B cell (primary cell): Measurements from ENCODE around the gene RNASEH1. TPM values are rescaled to one million over a fixed set of nuclear protein-coding genes. Genes with fewer than 3 reads are reported as not detected.

Experiments
- ATAC-seq: fragments of 200-7000 bp; cut with Tn5 transposase; one replicate; pipeline ENCODE4 v1.10.0; 2021; ENCODE audit warnings: low read depth, mild to moderate bottlenecking, moderate number of reproducible peaks, moderate library complexity
- CTCF ChIA-PET: fragments of 350-600 bp; sonication (Branson Sonifier 250); formaldehyde crosslinking; loops from one replicate; lab custom pipeline; 2021; ENCODE audit warnings: antibody characterized with exemption, inconsistent platforms; lab: Charles Lee
- POLR2A ChIA-PET: fragments of 350-600 bp; sonication (Branson Sonifier 250); formaldehyde crosslinking; loops from one replicate; lab custom pipeline; 2021; ENCODE audit warnings: antibody characterized with exemption; lab: Charles Lee
- DNase-seq: peaks from one replicate; pipeline ENCODE4 v3.0.0; 2013
- H2AFZ ChIP-seq: 2 replicates; pipeline ENCODE4 v1.6.1; 2012; ENCODE audit warnings: mild to moderate bottlenecking, low read depth, low read length; ENCODE audit not compliant: insufficient read depth, poor library complexity, severe bottlenecking
- H3K27ac ChIP-seq, 2 donors: 1 replicate in 1 of 2; 2 replicates in 1 of 2; pipeline ENCODE4 v1.5.1; 2012 to 2013; ENCODE audit warnings: low read length in 2 of 2, mild to moderate bottlenecking in 2 of 2, moderate library complexity in 1 of 2
- H3K27me3 ChIP-seq, 4 experiments: fragments of 200-600 bp in 1 of 4; sonication (generic) in 1 of 4; replicated peaks in 1 of 4; 1 replicate in 2 of 4; 2 replicates in 2 of 4; pipeline versions ENCODE4 v1.6.1 to v1.7.0; 2013 to 2016; ENCODE audit warnings: low read length in 3 of 4, mild to moderate bottlenecking in 2 of 4, mixed read lengths in 1 of 4, moderate library complexity in 1 of 4; ENCODE audit not compliant: insufficient read depth in 4 of 4, control insufficient read depth in 3 of 4; ENCODE audit errors: control extremely low read depth in 1 of 4
- H3K36me3 ChIP-seq, 2 experiments: replicated peaks in 1 of 2; 1 replicate in 1 of 2; 2 replicates in 1 of 2; pipeline versions ENCODE4 v1.6.1 to v1.7.1; 2013; ENCODE audit warnings: low read length in 1 of 2; ENCODE audit not compliant: insufficient read depth in 2 of 2, control insufficient read depth in 1 of 2; ENCODE audit errors: control extremely low read depth in 1 of 2, extremely low read depth in 1 of 2
- H3K4me1 ChIP-seq, 2 donors: fragments of 200-600 bp in 1 of 2; sonication (generic) in 1 of 2; 1 replicate in 1 of 2; 2 replicates in 1 of 2; pipeline versions ENCODE4 v1.5.1 to v1.6.1; 2013 to 2017; ENCODE audit warnings: low read length in 2 of 2; ENCODE audit not compliant: control insufficient read depth in 2 of 2, insufficient read depth in 2 of 2
- H3K4me2 ChIP-seq: replicated peaks from 2 replicates; pipeline ENCODE3; 2012; ENCODE audit warnings: mild to moderate bottlenecking, low read depth, low read length; ENCODE audit not compliant: poor library complexity, severe bottlenecking
- H3K4me3 ChIP-seq, 5 experiments: fragments of 200-600 bp in 1 of 5; sonication (generic) in 1 of 5; 1 replicate in 3 of 5; 2 replicates in 2 of 5; pipeline versions ENCODE4 v1.5.1 to v1.7.0; 2011 to 2016; ENCODE audit warnings: low read length in 4 of 5, mild to moderate bottlenecking in 4 of 5, low read depth in 2 of 5, control low read depth in 1 of 5, moderate library complexity in 1 of 5; ENCODE audit not compliant: insufficient read depth in 1 of 5; ENCODE audit errors: control extremely low read depth in 1 of 5, extremely low read depth in 1 of 5
- H3K79me2 ChIP-seq: fragments of 200-600 bp; sonication (generic); one replicate; pipeline ENCODE4 v1.6.0; 2016; ENCODE audit warnings: low read length; ENCODE audit not compliant: control insufficient read depth, insufficient read depth
- H3K9ac ChIP-seq: fragments of 200-600 bp; sonication (generic); 2 replicates; pipeline ENCODE4 v1.6.1; 2017; ENCODE audit warnings: mild to moderate bottlenecking, low read length, moderate library complexity
- H3K9me3 ChIP-seq, 3 donors: one replicate each; pipeline versions ENCODE4 v1.6.1 to v1.7.1; 2013; ENCODE audit warnings: low read length in 2 of 3; ENCODE audit not compliant: control insufficient read depth in 2 of 3, insufficient read depth in 1 of 3; ENCODE audit errors: control extremely low read depth in 1 of 3
- H4K20me1 ChIP-seq: 2 replicates; pipeline ENCODE4 v1.6.0; 2012; ENCODE audit warnings: mild to moderate bottlenecking, low read length; ENCODE audit not compliant: insufficient read depth, control insufficient read depth, poor library complexity, severe bottlenecking
- H3K27ac Mint-ChIP-seq: one replicate; pipeline ENCODE4 v1.8.0; 2021; ENCODE audit warnings: mixed read lengths
- H3K27me3 Mint-ChIP-seq: one replicate; pipeline ENCODE4 v1.8.0; 2021; ENCODE audit warnings: mixed read lengths
- H3K4me1 Mint-ChIP-seq: one replicate; pipeline ENCODE4 v1.8.0; 2021; ENCODE audit warnings: mixed read lengths
- H3K4me3 Mint-ChIP-seq: one replicate; pipeline ENCODE4 v1.8.0; 2021; ENCODE audit warnings: mixed read lengths
- H3K9me3 Mint-ChIP-seq: one replicate; pipeline ENCODE4 v1.8.0; 2022; ENCODE audit warnings: mixed read lengths; ENCODE audit not compliant: insufficient read depth
- CTCF ChIP-seq: fragments of 200-600 bp; IDR thresholded peaks from one replicate; pipeline ENCODE4 v1.8.0; 2022; ENCODE audit warnings: antibody characterized with exemption, mild to moderate bottlenecking
- EZH2 ChIP-seq: IDR thresholded peaks from 2 replicates; pipeline ENCODE4 v1.6.1; 2012; ENCODE audit warnings: borderline replicate concordance, low read depth, mild to moderate bottlenecking, moderate library complexity, low read length; ENCODE audit not compliant: insufficient read depth, poor library complexity, severe bottlenecking
- WGBS: methylation state at CpG from one replicate; pipeline ENCODE4 v1.1.5; 2013; ENCODE audit warnings: missing lambda C conversion rate; ENCODE audit not compliant: insufficient coverage; 5-methylcytosine and 5-hydroxymethylcytosine counted together
- intact Hi-C: fragments of 100-400 bp; cut with micrococcal nuclease; formaldehyde crosslinking; loops from one replicate; pipeline ENCODE4 v1.10.0; 2022
- polyA plus RNA-seq: library from polyadenylated mRNA; depleted of rRNA; stranded (reverse); fragments of >200 nt; gene quantifications from 2 replicates; pipeline ENCODE4 v1.2.3, GENCODE V29; 2012
- total RNA-seq, 2 donors: library from RNA; stranded (reverse); fragments of 120-200 nt in 1 of 2; gene quantifications; 1 replicate in 1 of 2; 2 replicates in 1 of 2; pipeline versions ENCODE4 v1.2.3 to v1.2.4, GENCODE V29; 2013 to 2022

The RNASEH1 gene
- total and polyA plus RNA-seq, 2 donors (not counting 1 experiment from before 2014, with no cell fraction given) = 7.2 to 25.1 TPM

DNA sequence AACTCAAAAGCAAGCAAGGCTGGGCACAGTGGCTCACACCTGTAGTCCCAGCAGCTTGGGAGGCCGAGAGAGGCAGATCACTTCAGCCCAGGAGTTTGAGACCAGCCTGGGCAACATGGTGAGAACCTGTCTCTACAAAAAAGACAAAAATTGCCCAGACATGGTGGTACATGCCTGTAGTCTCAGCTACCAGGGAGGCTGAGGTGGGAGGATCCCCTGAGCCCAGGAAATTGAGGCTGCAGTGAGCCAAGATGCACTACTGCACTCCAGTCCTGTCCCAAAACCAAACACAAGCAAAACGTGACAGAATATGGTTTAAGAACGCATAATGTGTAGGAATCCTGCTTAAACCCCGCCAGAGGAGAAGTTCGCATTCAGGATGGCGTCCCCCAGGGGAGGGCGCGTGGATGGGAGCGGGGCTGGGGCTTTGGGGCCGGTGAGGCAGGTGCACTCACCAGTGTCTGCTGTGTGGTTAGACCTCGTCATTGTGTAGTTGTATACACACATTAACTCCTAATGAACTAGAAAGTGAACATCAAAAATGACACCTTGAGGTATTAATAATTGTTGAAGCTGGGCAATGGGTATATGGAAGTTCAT lies 42.2 kb upstream of the RNASEH1 start:
- Mint-ChIP-seq H3K4me1 (no peaks in the 10 kb centered on the region), H3K27me3 (no peaks in the 10 kb centered on the region)
- no peak overlapping the region for H2AFZ ChIP-seq

More for the DNA sequence above, 42.2 kb upstream of the RNASEH1 start:
- ChIA-PET POLR2A (no interaction called here), CTCF (no interaction called here)
- H3K36me3 ChIP-seq = no peaks in the 10 kb centered on the region
- no peak overlapping the region for H3K27ac Mint-ChIP-seq
- ATAC-seq = no peak
- no peak overlapping the region for H3K4me3 ChIP-seq
- H3K4me3 Mint-ChIP-seq = no peak overlapping the region
- intact Hi-C loops = no loop called here
- WGBS = 85% methylated on average over 6 of the region's 11 CpGs
- H3K9ac ChIP-seq = no peak overlapping the region
- no peak overlapping the region for H3K4me2 ChIP-seq
- peaks cover 0 to 2% (median 0%) of the 10 kb centered on the region in 3 donors for H3K9me3 ChIP-seq
- H3K79me2 ChIP-seq = no peaks in the 10 kb centered on the region
- no peaks in the 10 kb centered on the region for H4K20me1 ChIP-seq
- H3K9me3 Mint-ChIP-seq = no peaks in the 10 kb centered on the region
- H3K27me3 ChIP-seq = no peaks in the 10 kb centered on the region
- no peak for DNase-seq
- no peak for TF ChIP-seq EZH2
- no peak for TF ChIP-seq CTCF
- H3K27ac ChIP-seq = no peak overlapping the region
- no peaks in the 10 kb centered on the region for H3K4me1 ChIP-seq
